ENCODE data around the gene TSGA10IP.

DNA sequence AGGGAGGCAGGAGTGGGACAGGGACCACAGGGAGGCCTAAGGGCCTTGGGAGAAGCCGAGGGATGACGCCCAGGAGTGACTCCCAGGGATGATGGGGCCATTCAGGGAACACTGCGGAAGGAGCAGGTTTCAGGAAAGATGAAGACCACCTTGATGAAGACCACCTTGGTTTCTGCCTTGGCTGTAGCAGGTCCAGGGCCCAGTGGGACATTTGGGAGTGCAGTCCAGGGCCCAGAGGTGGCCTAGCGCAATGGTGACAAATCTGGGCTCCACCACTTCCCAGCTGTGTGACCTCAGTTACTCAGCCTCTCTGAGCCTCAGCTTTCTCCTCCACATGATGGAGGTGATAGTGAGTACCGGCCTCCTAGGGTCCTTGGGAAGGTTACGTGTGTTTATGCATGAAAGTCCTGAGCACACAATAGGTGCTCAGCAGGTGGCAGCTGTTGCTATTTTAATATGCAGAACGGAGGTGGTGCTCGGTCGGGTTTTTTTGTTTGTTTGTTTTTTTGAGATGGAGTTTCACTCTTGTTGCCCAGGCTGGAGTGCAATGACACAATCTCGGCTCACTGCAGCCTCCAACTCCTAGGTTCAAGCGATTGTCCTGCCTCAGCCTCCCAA is 770 bp downstream of the TSGA10IP start:
- TF ChIP-seq, protein P1, sequence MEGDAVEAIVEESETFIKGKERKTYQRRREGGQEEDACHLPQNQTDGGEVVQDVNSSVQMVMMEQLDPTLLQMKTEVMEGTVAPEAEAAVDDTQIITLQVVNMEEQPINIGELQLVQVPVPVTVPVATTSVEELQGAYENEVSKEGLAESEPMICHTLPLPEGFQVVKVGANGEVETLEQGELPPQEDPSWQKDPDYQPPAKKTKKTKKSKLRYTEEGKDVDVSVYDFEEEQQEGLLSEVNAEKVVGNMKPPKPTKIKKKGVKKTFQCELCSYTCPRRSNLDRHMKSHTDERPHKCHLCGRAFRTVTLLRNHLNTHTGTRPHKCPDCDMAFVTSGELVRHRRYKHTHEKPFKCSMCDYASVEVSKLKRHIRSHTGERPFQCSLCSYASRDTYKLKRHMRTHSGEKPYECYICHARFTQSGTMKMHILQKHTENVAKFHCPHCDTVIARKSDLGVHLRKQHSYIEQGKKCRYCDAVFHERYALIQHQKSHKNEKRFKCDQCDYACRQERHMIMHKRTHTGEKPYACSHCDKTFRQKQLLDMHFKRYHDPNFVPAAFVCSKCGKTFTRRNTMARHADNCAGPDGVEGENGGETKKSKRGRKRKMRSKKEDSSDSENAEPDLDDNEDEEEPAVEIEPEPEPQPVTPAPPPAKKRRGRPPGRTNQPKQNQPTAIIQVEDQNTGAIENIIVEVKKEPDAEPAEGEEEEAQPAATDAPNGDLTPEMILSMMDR (IDR thresholded peaks at IDR 0.05): no peak
- TF ChIP-seq POLR2AphosphoS5 (IDR thresholded peaks at IDR 0.05; ENCODE audit: low read depth, low read length): no peak
- TF ChIP-seq, protein P2, sequence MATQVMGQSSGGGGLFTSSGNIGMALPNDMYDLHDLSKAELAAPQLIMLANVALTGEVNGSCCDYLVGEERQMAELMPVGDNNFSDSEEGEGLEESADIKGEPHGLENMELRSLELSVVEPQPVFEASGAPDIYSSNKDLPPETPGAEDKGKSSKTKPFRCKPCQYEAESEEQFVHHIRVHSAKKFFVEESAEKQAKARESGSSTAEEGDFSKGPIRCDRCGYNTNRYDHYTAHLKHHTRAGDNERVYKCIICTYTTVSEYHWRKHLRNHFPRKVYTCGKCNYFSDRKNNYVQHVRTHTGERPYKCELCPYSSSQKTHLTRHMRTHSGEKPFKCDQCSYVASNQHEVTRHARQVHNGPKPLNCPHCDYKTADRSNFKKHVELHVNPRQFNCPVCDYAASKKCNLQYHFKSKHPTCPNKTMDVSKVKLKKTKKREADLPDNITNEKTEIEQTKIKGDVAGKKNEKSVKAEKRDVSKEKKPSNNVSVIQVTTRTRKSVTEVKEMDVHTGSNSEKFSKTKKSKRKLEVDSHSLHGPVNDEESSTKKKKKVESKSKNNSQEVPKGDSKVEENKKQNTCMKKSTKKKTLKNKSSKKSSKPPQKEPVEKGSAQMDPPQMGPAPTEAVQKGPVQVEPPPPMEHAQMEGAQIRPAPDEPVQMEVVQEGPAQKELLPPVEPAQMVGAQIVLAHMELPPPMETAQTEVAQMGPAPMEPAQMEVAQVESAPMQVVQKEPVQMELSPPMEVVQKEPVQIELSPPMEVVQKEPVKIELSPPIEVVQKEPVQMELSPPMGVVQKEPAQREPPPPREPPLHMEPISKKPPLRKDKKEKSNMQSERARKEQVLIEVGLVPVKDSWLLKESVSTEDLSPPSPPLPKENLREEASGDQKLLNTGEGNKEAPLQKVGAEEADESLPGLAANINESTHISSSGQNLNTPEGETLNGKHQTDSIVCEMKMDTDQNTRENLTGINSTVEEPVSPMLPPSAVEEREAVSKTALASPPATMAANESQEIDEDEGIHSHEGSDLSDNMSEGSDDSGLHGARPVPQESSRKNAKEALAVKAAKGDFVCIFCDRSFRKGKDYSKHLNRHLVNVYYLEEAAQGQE (IDR thresholded peaks at IDR 0.05; ENCODE audit: insufficient read depth in 1 of 2, low read depth in 2 of 2, low read length in 1 of 2): no peak
